Measurements from ENCODE around the gene A2M.

The A2M gene

DNA sequence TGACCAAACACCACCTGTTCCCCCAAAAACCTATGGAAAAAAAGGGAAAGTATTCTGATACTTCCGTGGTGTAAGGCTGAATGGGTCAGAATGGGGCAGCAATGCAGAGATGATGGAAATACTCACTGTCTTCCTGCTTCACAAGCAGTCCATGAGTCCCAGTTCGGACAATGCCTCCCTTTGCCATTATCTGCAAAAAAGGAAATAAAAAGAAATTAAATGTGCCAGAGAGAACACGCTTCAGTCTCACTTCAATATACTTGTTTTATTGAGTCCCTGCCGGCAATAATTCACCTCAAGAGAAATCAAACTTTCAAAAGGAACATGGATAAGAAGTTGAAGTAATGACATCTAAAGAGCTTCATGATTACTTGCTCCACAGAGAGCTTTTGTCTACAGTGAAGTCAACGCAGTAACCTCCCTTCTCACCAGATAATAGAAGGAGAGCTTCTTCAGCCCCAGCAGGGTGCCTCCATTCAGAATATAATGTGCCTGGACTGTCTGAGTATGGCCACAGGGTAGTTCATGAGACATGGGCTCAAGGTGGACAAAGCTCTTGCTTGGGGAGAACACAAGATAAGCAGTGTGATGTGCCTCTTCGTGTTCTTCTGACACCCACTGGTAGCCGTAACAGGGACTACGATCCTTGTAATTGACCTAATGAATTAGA is 14.6 kb downstream of the A2M start:
- Histone ChIP-seq H3K79me2 (ENCODE audit: control insufficient read depth, insufficient read depth, low read length, poor library complexity) (no peaks in the 10 kb centered on the region), H3K79me1 (ENCODE audit: low read length) (no peaks in the 10 kb centered on the region), H2AK5ac (ENCODE audit: low read length) (no peak overlapping the region), H3K4me2 (ENCODE audit: low read length) (no peak overlapping the region), H3K27me3 (ENCODE audit: insufficient read depth, low read length) (no peaks in the 10 kb centered on the region), H3K9me3 (ENCODE audit: insufficient read depth, low read depth, low read length) (no peaks in the 10 kb centered on the region), H2AFZ (ENCODE audit: insufficient read depth, low read length, poor library complexity) (no peak overlapping the region), H4K8ac (ENCODE audit: low read depth, low read length) (no peak overlapping the region), H4K12ac (ENCODE audit: low read depth, low read length) (no peak overlapping the region), H3K27ac (ENCODE audit: low read depth, low read length) (no peak overlapping the region), H2BK12ac (ENCODE audit: low read length) (no peak overlapping the region), H3K14ac (ENCODE audit: low read length) (no peak overlapping the region), H3K4ac (ENCODE audit: low read depth, low read length) (no peak overlapping the region), H3K4me3 (ENCODE audit: low read depth, low read length) (no peak overlapping the region), H3K4me1 (ENCODE audit: control insufficient read depth in 1 of 2, insufficient read depth in 2 of 2, low read length in 2 of 2) (no peaks in the 10 kb centered on the region), H2BK5ac (ENCODE audit: low read depth, low read length, poor library complexity) (no peak overlapping the region), H3K18ac (ENCODE audit: low read length) (no peak overlapping the region), H3K9ac (ENCODE audit: low read length) (no peak overlapping the region), H3K36me3 (ENCODE audit: control insufficient read depth in 1 of 2, insufficient read depth in 2 of 2, low read length in 2 of 2) (no peaks in the 10 kb centered on the region), H2BK120ac (ENCODE audit: insufficient read depth, low read length, poor library complexity) (no peak overlapping the region), H3K23ac (ENCODE audit: low read length) (no peak overlapping the region), H4K91ac (ENCODE audit: low read depth, low read length) (no peak overlapping the region)
- no peak for DNase-seq
- no CpG with 5 or more reads among the region's 8 CpGs for WGBS (ENCODE audit: extremely low coverage, insufficient coverage, insufficient read length)

DNA sequence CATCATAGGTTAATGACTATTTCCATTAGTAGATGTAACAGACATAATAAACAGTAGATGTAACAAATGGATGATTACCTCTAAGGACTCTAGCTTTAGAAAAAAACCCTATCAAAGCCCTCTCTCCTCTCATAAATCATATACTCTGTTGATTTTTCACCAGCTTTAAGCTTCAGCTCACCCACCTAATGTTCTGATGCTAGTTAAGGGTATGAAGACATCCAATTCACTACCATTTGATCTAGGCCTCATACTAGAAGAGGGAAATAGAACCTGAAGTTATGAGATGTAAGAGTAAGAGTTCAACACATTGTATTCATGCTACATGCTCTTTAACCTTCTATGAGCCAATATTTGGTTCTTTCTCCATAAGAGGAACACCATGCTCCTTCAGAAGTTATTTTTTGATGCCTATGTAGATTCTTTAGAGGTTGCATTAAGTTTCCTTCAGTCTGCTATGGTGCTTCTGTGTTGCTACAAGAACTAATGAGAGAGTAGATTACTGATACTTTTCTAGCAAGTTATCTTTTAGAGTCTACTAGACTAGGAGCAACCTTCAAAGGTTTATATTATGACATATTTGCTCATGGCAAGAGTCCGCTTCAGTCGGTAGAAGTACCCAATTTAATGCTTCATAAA is 16.0 kb downstream of the A2M start:
- H3K23ac ChIP-seq (ENCODE audit: low read length), result no peak overlapping the region
- no peak overlapping the region for H3K18ac ChIP-seq (ENCODE audit: low read length)
- H4K8ac ChIP-seq (ENCODE audit: low read depth, low read length), result no peak overlapping the region
- no peak overlapping the region for H4K12ac ChIP-seq (ENCODE audit: low read depth, low read length)
- no peak overlapping the region for H3K4ac ChIP-seq (ENCODE audit: low read depth, low read length)
- H3K79me2 ChIP-seq (ENCODE audit: control insufficient read depth, insufficient read depth, low read length, poor library complexity), result no peaks in the 10 kb centered on the region
- H2BK5ac ChIP-seq (ENCODE audit: low read depth, low read length, poor library complexity), result no peak overlapping the region
- no peak overlapping the region for H2BK120ac ChIP-seq (ENCODE audit: insufficient read depth, low read length, poor library complexity)
- H3K27ac ChIP-seq (ENCODE audit: low read depth, low read length), result no peak overlapping the region
- H3K4me3 ChIP-seq (ENCODE audit: low read depth, low read length), result no peak overlapping the region
- no peak overlapping the region for H4K91ac ChIP-seq (ENCODE audit: low read depth, low read length)
- no peak for DNase-seq
- H2BK12ac ChIP-seq (ENCODE audit: low read length), result no peak overlapping the region
- H3K36me3 ChIP-seq (ENCODE audit: control insufficient read depth in 1 of 2, insufficient read depth in 2 of 2, low read length in 2 of 2), result no peaks in the 10 kb centered on the region
- H3K79me1 ChIP-seq (ENCODE audit: low read length), result no peaks in the 10 kb centered on the region
- H3K4me1 ChIP-seq (ENCODE audit: control insufficient read depth in 1 of 2, insufficient read depth in 2 of 2, low read length in 2 of 2), result no peaks in the 10 kb centered on the region
- no peak overlapping the region for H3K9ac ChIP-seq (ENCODE audit: low read length)
- no peak overlapping the region for H3K4me2 ChIP-seq (ENCODE audit: low read length)
- no peak overlapping the region for H2AFZ ChIP-seq (ENCODE audit: insufficient read depth, low read length, poor library complexity)
- no peaks in the 10 kb centered on the region for H3K27me3 ChIP-seq (ENCODE audit: insufficient read depth, low read length)
- H3K9me3 ChIP-seq (ENCODE audit: insufficient read depth, low read depth, low read length), result no peaks in the 10 kb centered on the region
- no CpG with 5 or more reads among the region's 2 CpGs for WGBS (ENCODE audit: extremely low coverage, insufficient coverage, insufficient read length)
- H2AK5ac ChIP-seq (ENCODE audit: low read length), result no peak overlapping the region
- no peak overlapping the region for H3K14ac ChIP-seq (ENCODE audit: low read length)

DNA sequence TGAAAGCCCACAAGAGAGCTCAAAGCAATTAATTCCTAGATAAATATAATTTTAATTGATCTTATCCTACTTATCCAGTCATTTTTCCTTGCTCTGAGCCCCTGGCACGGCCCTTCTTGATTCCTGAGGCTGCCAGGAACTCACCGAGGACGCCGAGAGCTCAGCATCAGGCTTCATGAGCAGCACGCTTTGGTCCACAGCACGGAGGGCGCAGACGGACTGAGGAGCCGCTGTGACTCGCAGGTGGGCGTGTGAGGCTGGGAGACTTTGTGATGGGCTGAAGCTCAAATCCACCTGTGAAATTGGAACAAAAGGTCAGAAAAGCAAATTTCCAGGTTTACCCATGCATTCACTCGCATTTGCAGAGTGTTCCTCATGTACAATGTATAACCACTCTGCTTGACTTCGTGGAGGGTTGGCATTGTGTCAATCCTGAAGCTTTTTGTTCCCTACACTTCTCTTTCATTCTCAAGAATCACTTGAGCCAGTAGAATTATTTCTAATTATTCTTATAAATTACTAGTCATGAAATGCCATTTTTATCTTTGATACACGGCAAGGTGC is 17.2 kb downstream of the A2M start:
- Histone ChIP-seq H3K18ac (ENCODE audit: low read length) (no peak overlapping the region), H3K4me2 (ENCODE audit: low read length) (no peak overlapping the region), H4K12ac (ENCODE audit: low read depth, low read length) (no peak overlapping the region), H3K4ac (ENCODE audit: low read depth, low read length) (no peak overlapping the region), H3K36me3 (ENCODE audit: control insufficient read depth in 1 of 2, insufficient read depth in 2 of 2, low read length in 2 of 2) (no peaks in the 10 kb centered on the region), H4K91ac (ENCODE audit: low read depth, low read length) (no peak overlapping the region), H2AK5ac (ENCODE audit: low read length) (no peak overlapping the region), H3K14ac (ENCODE audit: low read length) (no peak overlapping the region), H4K8ac (ENCODE audit: low read depth, low read length) (no peak overlapping the region), H2BK12ac (ENCODE audit: low read length) (no peak overlapping the region), H3K79me1 (ENCODE audit: low read length) (no peaks in the 10 kb centered on the region), H2BK120ac (ENCODE audit: insufficient read depth, low read length, poor library complexity) (no peak overlapping the region), H3K23ac (ENCODE audit: low read length) (no peak overlapping the region), H2AFZ (ENCODE audit: insufficient read depth, low read length, poor library complexity) (no peak overlapping the region), H3K4me3 (ENCODE audit: low read depth, low read length) (no peak overlapping the region), H3K27ac (ENCODE audit: low read depth, low read length) (no peak overlapping the region), H3K27me3 (ENCODE audit: insufficient read depth, low read length) (no peaks in the 10 kb centered on the region), H3K9me3 (ENCODE audit: insufficient read depth, low read depth, low read length) (no peaks in the 10 kb centered on the region), H3K9ac (ENCODE audit: low read length) (no peak overlapping the region), H3K79me2 (ENCODE audit: control insufficient read depth, insufficient read depth, low read length, poor library complexity) (no peaks in the 10 kb centered on the region), H2BK5ac (ENCODE audit: low read depth, low read length, poor library complexity) (no peak overlapping the region), H3K4me1 (ENCODE audit: control insufficient read depth in 1 of 2, insufficient read depth in 2 of 2, low read length in 2 of 2) (no peaks in the 10 kb centered on the region)
- DNase-seq, result no peak
- no CpG with 5 or more reads among the region's 14 CpGs for WGBS (ENCODE audit: extremely low coverage, insufficient coverage, insufficient read length)

DNA sequence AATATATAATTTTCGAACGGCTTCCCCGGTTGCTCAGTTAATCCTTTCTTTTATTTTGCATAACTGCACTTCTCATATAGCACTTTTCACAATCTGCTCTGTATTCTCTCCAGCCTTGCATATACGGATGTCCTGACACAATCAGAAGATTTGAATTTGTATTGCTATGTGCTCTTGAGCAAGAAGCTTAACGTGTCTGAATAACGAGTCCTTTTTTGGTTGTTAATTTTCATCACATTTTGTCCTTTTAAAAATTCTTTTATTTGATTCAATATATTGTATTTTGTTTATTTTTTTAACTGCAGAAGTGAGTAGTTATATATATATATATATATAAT is 17.6 kb downstream of the A2M start:
- Histone ChIP-seq H3K27me3 (ENCODE audit: insufficient read depth, low read length) (no peaks in the 10 kb centered on the region), H3K27ac (ENCODE audit: low read depth, low read length) (no peak overlapping the region), H3K4me2 (ENCODE audit: low read length) (no peak overlapping the region), H4K12ac (ENCODE audit: low read depth, low read length) (no peak overlapping the region), H3K4me3 (ENCODE audit: low read depth, low read length) (no peak overlapping the region), H4K8ac (ENCODE audit: low read depth, low read length) (no peak overlapping the region), H2AK5ac (ENCODE audit: low read length) (no peak overlapping the region), H3K4me1 (ENCODE audit: control insufficient read depth in 1 of 2, insufficient read depth in 2 of 2, low read length in 2 of 2) (no peaks in the 10 kb centered on the region), H2BK5ac (ENCODE audit: low read depth, low read length, poor library complexity) (no peak overlapping the region), H3K4ac (ENCODE audit: low read depth, low read length) (no peak overlapping the region), H3K9ac (ENCODE audit: low read length) (no peak overlapping the region), H3K23ac (ENCODE audit: low read length) (no peak overlapping the region), H2BK12ac (ENCODE audit: low read length) (no peak overlapping the region), H4K91ac (ENCODE audit: low read depth, low read length) (no peak overlapping the region), H3K14ac (ENCODE audit: low read length) (no peak overlapping the region), H3K9me3 (ENCODE audit: insufficient read depth, low read depth, low read length) (no peaks in the 10 kb centered on the region), H3K36me3 (ENCODE audit: control insufficient read depth in 1 of 2, insufficient read depth in 2 of 2, low read length in 2 of 2) (no peaks in the 10 kb centered on the region), H3K79me2 (ENCODE audit: control insufficient read depth, insufficient read depth, low read length, poor library complexity) (no peaks in the 10 kb centered on the region), H3K79me1 (ENCODE audit: low read length) (no peaks in the 10 kb centered on the region), H3K18ac (ENCODE audit: low read length) (no peak overlapping the region), H2BK120ac (ENCODE audit: insufficient read depth, low read length, poor library complexity) (no peak overlapping the region), H2AFZ (ENCODE audit: insufficient read depth, low read length, poor library complexity) (no peak overlapping the region)
- DNase-seq, result no peak
- WGBS (ENCODE audit: extremely low coverage, insufficient coverage, insufficient read length), result no CpG with 5 or more reads among the region's 6 CpGs
